GM19324 (cell line): ENCODE measurements around the gene ACBD7.

ENCODE experiments used
- ATAC-seq: cut with Tn5 transposase; IDR thresholded peaks from one replicate; pipeline ENCODE4 v1.9.1; 2021; ENCODE audit warnings: mild to moderate bottlenecking, moderate library complexity; ENCODE audit not compliant: unreplicated experiment, low FRiP score

ACBD7 gene

GRCh38 chr10:15088428-15089261 lies at the start of gene ACBD7:
TSS of gene ACBD7 (minus strand) at chr10:15088776. CDS start at chr10:15088728, 48 bp downstream.
- peak; percentile 95 for ATAC-seq

- no peak for ATAC-seq
Observed at GRCh38 chr10:15137636-15138035, 49.1 kb upstream of the ACBD7 start.

- no peak for ATAC-seq
Observed at GRCh38 chr10:15137036-15137359, 48.4 kb upstream of the ACBD7 start.

GRCh38 chr10:15136129-15137035 lies 47.8 kb upstream of the ACBD7 start:
- ATAC-seq = no peak

GRCh38 chr10:15131330-15131729 lies 42.8 kb upstream of the ACBD7 start:
- ATAC-seq = no peak

GRCh38 chr10:15124908-15125307 lies 36.3 kb upstream of the ACBD7 start:
- ATAC-seq = no peak

- ATAC-seq = no peak
Observed at GRCh38 chr10:15124190-15124589, 35.6 kb upstream of the ACBD7 start.

- no peak for ATAC-seq
Observed at GRCh38 chr10:15123749-15124184, 35.2 kb upstream of the ACBD7 start.

GRCh38 chr10:15122477-15123030 lies 34.0 kb upstream of the ACBD7 start:
- ATAC-seq = peak; percentile 89

GRCh38 chr10:15121707-15122106 lies 33.1 kb upstream of the ACBD7 start:
- no peak for ATAC-seq

GRCh38 chr10:15120523-15120922 lies 31.9 kb upstream of the ACBD7 start:
- no peak for ATAC-seq

- ATAC-seq = no peak
Observed at GRCh38 chr10:15118615-15119014, 30.0 kb upstream of the ACBD7 start.

GRCh38 chr10:15116225-15116624 lies 27.6 kb upstream of the ACBD7 start:
- no peak for ATAC-seq

- ATAC-seq = no peak
Observed at GRCh38 chr10:15113766-15114165, 25.2 kb upstream of the ACBD7 start.

- ATAC-seq = no peak
Observed at GRCh38 chr10:15112657-15113056, 24.1 kb upstream of the ACBD7 start.

GRCh38 chr10:15106352-15107013 lies 17.9 kb upstream of the ACBD7 start:
- ATAC-seq = peak; percentile 59

GRCh38 chr10:15103513-15103912 lies 14.9 kb upstream of the ACBD7 start:
- ATAC-seq = no peak

GRCh38 chr10:15099886-15100285 lies 11.3 kb upstream of the ACBD7 start:
- no peak for ATAC-seq

- peak; percentile 93 for ATAC-seq
Observed at GRCh38 chr10:15097011-15097812, 8.6 kb upstream of the ACBD7 start, which contains the start of gene RPP38. TSS of gene RPP38 (plus strand) at chr10:15097355. CDS start at chr10:15103315, 5,960 bp downstream.

GRCh38 chr10:15096661-15097010 lies 8.1 kb upstream of the ACBD7 start:
- ATAC-seq = peak; percentile 20
